Progenitor cell of endocrine pancreas (in vitro differentiated cells): ENCODE measurements around the gene PXMP2. TPM values are rescaled to one million over a fixed set of nuclear protein-coding genes. Genes with fewer than 3 reads are reported as not detected.

Source experiments
- DNase-seq: peaks from one replicate; pipeline ENCODE4 v3.0.0; 2021; ENCODE audit warnings: low spot score; ENCODE audit not compliant: unreplicated experiment
- H3K27ac Mint-ChIP-seq: 2 replicates; pipeline ENCODE4 v1.8.0; 2021; ENCODE audit warnings: mild to moderate bottlenecking, moderate library complexity, mixed read lengths
- H3K27me3 Mint-ChIP-seq: 2 replicates; pipeline ENCODE4 v1.8.0; 2021; ENCODE audit warnings: mixed read lengths
- H3K36me3 Mint-ChIP-seq: 2 replicates; pipeline ENCODE4 v1.8.0; 2022; ENCODE audit warnings: mixed read lengths; ENCODE audit not compliant: insufficient read depth
- H3K4me1 Mint-ChIP-seq: 2 replicates; pipeline ENCODE4 v1.8.0; 2021; ENCODE audit warnings: low read depth, mixed read lengths
- H3K4me3 Mint-ChIP-seq: 2 replicates; pipeline ENCODE4 v1.8.0; 2021; ENCODE audit warnings: low read depth, mild to moderate bottlenecking, moderate library complexity, mixed read lengths
- H3K9me3 Mint-ChIP-seq: 2 replicates; pipeline ENCODE4 v1.8.0; 2021; ENCODE audit warnings: low read depth, mixed read lengths
- CTCF ChIP-seq: fragments of 200-600 bp; sonication (generic); IDR thresholded peaks from one replicate; pipeline ENCODE4 v1.5.0; 2021; ENCODE audit warnings: antibody characterized with exemption, mild to moderate bottlenecking; ENCODE audit not compliant: unreplicated experiment
- total RNA-seq: library from RNA; stranded (reverse); gene quantifications from 2 replicates; pipeline ENCODE4 v1.2.1, GENCODE V29; 2021

PXMP2 gene
- total RNA-seq, 1 donor from 2014 or later = 25.0 TPM

- Mint-ChIP-seq H3K36me3 (peaks cover 12% of the 10 kb centered on the region), H3K4me1 (no peaks in the 10 kb centered on the region), H3K9me3 (no peaks in the 10 kb centered on the region), H3K27me3 (no peaks in the 10 kb centered on the region), H3K4me3 (no peak overlapping the region), H3K27ac (no peak overlapping the region)
- DNase-seq = no peak
- TF ChIP-seq CTCF = no peak
Observed at GRCh38 chr12:132700212-132700822, 12.9 kb downstream of the PXMP2 start.

- DNase-seq = no peak
Observed at GRCh38 chr12:132702640-132703039, 15.3 kb downstream of the PXMP2 start.

GRCh38 chr12:132703641-132704040, 16.3 kb downstream of the PXMP2 start:
- TF ChIP-seq CTCF = no peak
- H3K9me3 Mint-ChIP-seq = no peaks in the 10 kb centered on the region
- H3K4me3 Mint-ChIP-seq = no peak overlapping the region
- H3K36me3 Mint-ChIP-seq = peaks cover 16% of the 10 kb centered on the region
- no peak for DNase-seq
- peak overlapping the region; percentile 79 for H3K27ac Mint-ChIP-seq
- H3K27me3 Mint-ChIP-seq = no peaks in the 10 kb centered on the region
- no peaks in the 10 kb centered on the region for H3K4me1 Mint-ChIP-seq

More at GRCh38 chr12:132702640-132703039, 15.3 kb downstream of the PXMP2 start:
- Mint-ChIP-seq H3K27me3 (no peaks in the 10 kb centered on the region), H3K4me3 (no peak overlapping the region), H3K27ac (no peak overlapping the region), H3K4me1 (no peaks in the 10 kb centered on the region), H3K9me3 (no peaks in the 10 kb centered on the region), H3K36me3 (peaks cover 17% of the 10 kb centered on the region)
- no peak for TF ChIP-seq CTCF

- H3K27me3 Mint-ChIP-seq = no peaks in the 10 kb centered on the region
- no peak for DNase-seq
- peaks cover 11% of the 10 kb centered on the region for H3K4me1 Mint-ChIP-seq
- H3K4me3 Mint-ChIP-seq = peak overlapping the region; percentile 11
- no peak for TF ChIP-seq CTCF
- H3K9me3 Mint-ChIP-seq = no peaks in the 10 kb centered on the region
- peaks cover 8% of the 10 kb centered on the region for H3K36me3 Mint-ChIP-seq
- H3K27ac Mint-ChIP-seq = peak overlapping the region; percentile 8
Observed at GRCh38 chr12:132707241-132707640, 19.9 kb downstream of the PXMP2 start.

- Mint-ChIP-seq H3K27me3 (no peaks in the 10 kb centered on the region), H3K4me1 (peaks cover 11% of the 10 kb centered on the region), H3K4me3 (no peak overlapping the region), H3K27ac (no peak overlapping the region), H3K36me3 (peaks cover 8% of the 10 kb centered on the region), H3K9me3 (no peaks in the 10 kb centered on the region)
- no peak for TF ChIP-seq CTCF
- no peak for DNase-seq
Observed at GRCh38 chr12:132708150-132708549, 20.8 kb downstream of the PXMP2 start.
